NB4 (cell line): ENCODE results near the gene DGKI.

Experiments
- CTCF ChIP-seq: IDR thresholded peaks from one replicate; pipeline ENCODE4 v1.5.1; 2012; ENCODE audit warnings: low read depth, low read length
- MAX ChIP-seq: IDR thresholded peaks from 2 replicates; pipeline ENCODE4 v1.6.1; 2011; ENCODE audit warnings: low read depth, low read length
- POLR2A ChIP-seq: IDR thresholded peaks from 2 replicates; pipeline ENCODE4 v1.6.1; 2011; ENCODE audit warnings: mild to moderate bottlenecking; ENCODE audit not compliant: insufficient read length; ENCODE audit errors: extremely low read depth

GRCh38 chr7:137813541-137813940, 33.2 kb downstream of the DGKI start:
- no peak for TF ChIP-seq CTCF
- no peak for TF ChIP-seq POLR2A
- no peak for TF ChIP-seq MAX
